ENCODE measurements around the gene ATG4A.

DNA sequence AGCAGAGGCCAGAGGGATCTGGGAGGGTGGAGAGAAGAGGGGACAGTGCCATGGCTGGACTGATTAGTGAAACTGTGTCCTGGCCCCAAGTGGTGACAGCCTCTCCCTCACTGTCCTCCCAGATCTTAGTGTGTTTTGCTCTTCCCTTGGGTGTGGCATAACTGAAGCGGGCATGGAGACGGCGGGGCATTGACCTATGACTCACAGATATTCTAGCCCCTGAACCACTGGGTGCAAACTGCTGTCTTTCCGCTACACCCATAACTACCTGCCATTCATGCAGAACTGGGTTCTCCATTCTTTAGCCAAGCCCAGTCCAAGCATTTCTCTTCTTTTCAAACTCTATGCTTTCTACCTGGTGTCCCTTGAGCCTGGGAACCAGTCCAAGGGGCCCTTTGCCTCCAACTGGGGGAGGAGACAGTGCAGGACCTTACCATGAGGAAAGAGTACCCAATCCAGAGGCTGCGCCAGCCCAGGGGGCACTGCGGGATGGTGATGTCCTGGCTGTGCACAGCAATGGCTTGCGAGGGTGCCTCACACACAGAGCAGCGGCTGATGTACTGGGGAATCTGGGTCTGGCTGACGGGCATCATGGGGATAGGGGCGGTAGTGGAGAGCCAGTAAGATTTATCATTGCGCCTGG lies 67.6 kb downstream of the ATG4A start:
- TF ChIP-seq RFX5 (IDR thresholded peaks at IDR 0.05; ENCODE audit: low read length) = no peak
- TF ChIP-seq, protein P1, sequence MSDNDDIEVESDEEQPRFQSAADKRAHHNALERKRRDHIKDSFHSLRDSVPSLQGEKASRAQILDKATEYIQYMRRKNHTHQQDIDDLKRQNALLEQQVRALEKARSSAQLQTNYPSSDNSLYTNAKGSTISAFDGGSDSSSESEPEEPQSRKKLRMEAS (IDR thresholded peaks at IDR 0.05; ENCODE audit: low read depth) = no peak
